ENCODE results near the gene ACP2. TPM values are rescaled to one million over a fixed set of nuclear protein-coding genes. Genes with fewer than 3 reads are reported as not detected.

ACP2 gene
- total and polyA plus RNA-seq, 9 of the 15 experiments (the other 6 are each of a cell fraction or from before 2014, with no cell fraction given): 1.9 to 20.0 (median 11.6) TPM

DNA sequence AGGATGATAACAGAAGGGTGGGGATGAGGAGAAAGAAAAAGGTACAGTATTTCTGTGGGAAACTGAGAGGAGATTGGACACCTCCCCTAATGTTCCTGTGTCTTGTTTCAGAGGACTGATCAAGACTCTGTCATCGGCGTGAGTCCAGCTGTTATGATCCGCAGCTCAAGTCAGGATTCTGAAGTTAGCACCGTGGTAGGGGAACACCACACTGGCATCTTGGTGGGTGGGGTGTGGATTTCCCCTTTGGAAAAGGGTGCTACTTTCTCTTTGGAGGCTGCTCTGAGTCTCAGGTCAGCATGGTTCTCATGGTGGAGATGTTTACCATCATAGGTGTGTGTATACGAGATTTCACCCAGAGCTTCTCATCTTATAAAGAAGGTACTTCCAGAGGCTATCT is 46.8 kb upstream of the ACP2 start:
- in situ Hi-C loops (cut with MboI) (no loop called here), intact Hi-C loops (cut with micrococcal nuclease) (no loop called here)
- ATAC-seq (no peak), FAIRE-seq (no peak), DNase-seq (ENCODE audit: extremely low read depth in 1 of 4, low spot score in 3 of 4) (no peak)
- Histone ChIP-seq H3K27me3 (ENCODE audit: control insufficient read depth in 2 of 2, insufficient read depth in 2 of 2, low read length in 2 of 2) (no peaks in the 10 kb centered on the region), H3K4me3 (no peak overlapping the region), H3K9me1 (ENCODE audit: control insufficient read depth, insufficient read depth, low read length) (no peaks in the 10 kb centered on the region), H3K36me3 (ENCODE audit: control insufficient read depth, insufficient read depth, low read length) (peaks cover 80% of the 10 kb centered on the region), H3K9me3 (replicated peaks; ENCODE audit: control insufficient read depth, insufficient read depth, low read depth, low read length) (no peaks in the 10 kb centered on the region), H2AFZ (ENCODE audit: low read depth, low read length) (no peak overlapping the region), H3K4me2 (ENCODE audit: insufficient read depth, low read length) (no peak overlapping the region), H3K79me2 (ENCODE audit: control insufficient read depth, insufficient read depth, low read length) (no peaks in the 10 kb centered on the region), H3K9ac (ENCODE audit: insufficient read depth in 1 of 2, low read depth in 2 of 2, low read length in 2 of 2) (no peak overlapping the region), H3K27ac (ENCODE audit: extremely low read depth, low read depth, low read length) (no peak overlapping the region), H3K4me1 (replicated peaks in 1 of 2; ENCODE audit: control insufficient read depth in 2 of 2, insufficient read depth in 2 of 2, low read length in 2 of 2) (no peaks in the 10 kb centered on the region), H4K20me1 (replicated peaks; ENCODE audit: control insufficient read depth, insufficient read depth, low read length) (no peaks in the 10 kb centered on the region)
- 92% methylated on average over 5 of the region's 5 CpGs for WGBS (ENCODE audit: insufficient coverage, low coverage, missing lambda C conversion rate)
- CTCF ChIA-PET (ENCODE audit: low intra/inter-chr PET ratio): no interaction called here
- TF ChIP-seq ZNF830 (CRISPR knock-in tag; IDR thresholded peaks at IDR 0.05): no peak
- no peak for TF ChIP-seq ZNF121 (CRISPR knock-in tag; conservative IDR thresholded peaks at IDR 0.05)
- TF ChIP-seq, protein P1, sequence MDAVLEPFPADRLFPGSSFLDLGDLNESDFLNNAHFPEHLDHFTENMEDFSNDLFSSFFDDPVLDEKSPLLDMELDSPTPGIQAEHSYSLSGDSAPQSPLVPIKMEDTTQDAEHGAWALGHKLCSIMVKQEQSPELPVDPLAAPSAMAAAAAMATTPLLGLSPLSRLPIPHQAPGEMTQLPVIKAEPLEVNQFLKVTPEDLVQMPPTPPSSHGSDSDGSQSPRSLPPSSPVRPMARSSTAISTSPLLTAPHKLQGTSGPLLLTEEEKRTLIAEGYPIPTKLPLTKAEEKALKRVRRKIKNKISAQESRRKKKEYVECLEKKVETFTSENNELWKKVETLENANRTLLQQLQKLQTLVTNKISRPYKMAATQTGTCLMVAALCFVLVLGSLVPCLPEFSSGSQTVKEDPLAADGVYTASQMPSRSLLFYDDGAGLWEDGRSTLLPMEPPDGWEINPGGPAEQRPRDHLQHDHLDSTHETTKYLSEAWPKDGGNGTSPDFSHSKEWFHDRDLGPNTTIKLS (IDR thresholded peaks at IDR 0.05; ENCODE audit: borderline replicate concordance, low read depth): no peak
- TF ChIP-seq CC2D1A (IDR thresholded peaks at IDR 0.05): no peak
- no peak for TF ChIP-seq JUN (IDR thresholded peaks at IDR 0.05; ENCODE audit: borderline replicate concordance, low read depth, low read length)
- TF ChIP-seq JUN (CRISPR knock-in tag; IDR thresholded peaks at IDR 0.05; ENCODE audit: borderline replicate concordance): no peak
- TF ChIP-seq CBX5 (IDR thresholded peaks at IDR 0.05; ENCODE audit: borderline replicate concordance, low read depth): no peak
- TF ChIP-seq STAT5A (IDR thresholded peaks at IDR 0.05; ENCODE audit: borderline replicate concordance, low read length): no peak
- TF ChIP-seq, protein P2, sequence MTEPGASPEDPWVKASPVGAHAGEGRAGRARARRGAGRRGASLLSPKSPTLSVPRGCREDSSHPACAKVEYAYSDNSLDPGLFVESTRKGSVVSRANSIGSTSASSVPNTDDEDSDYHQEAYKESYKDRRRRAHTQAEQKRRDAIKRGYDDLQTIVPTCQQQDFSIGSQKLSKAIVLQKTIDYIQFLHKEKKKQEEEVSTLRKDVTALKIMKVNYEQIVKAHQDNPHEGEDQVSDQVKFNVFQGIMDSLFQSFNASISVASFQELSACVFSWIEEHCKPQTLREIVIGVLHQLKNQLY (CRISPR knock-in tag; conservative IDR thresholded peaks at IDR 0.05): no peak
- TF ChIP-seq, protein P3, sequence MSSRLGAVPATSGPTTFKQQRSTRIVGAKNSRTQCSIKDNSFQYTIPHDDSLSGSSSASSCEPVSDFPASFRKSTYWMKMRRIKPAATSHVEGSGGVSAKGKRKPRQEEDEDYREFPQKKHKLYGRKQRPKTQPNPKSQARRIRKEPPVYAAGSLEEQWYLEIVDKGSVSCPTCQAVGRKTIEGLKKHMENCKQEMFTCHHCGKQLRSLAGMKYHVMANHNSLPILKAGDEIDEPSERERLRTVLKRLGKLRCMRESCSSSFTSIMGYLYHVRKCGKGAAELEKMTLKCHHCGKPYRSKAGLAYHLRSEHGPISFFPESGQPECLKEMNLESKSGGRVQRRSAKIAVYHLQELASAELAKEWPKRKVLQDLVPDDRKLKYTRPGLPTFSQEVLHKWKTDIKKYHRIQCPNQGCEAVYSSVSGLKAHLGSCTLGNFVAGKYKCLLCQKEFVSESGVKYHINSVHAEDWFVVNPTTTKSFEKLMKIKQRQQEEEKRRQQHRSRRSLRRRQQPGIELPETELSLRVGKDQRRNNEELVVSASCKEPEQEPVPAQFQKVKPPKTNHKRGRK (tag; IDR thresholded peaks at IDR 0.05): no peak
- TF ChIP-seq, protein P4, sequence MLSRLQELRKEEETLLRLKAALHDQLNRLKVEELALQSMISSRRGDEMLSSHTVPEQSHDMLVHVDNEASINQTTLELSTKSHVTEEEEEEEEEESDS (CRISPR knock-in tag; IDR thresholded peaks at IDR 0.05): no peak
- TF ChIP-seq SPI1 (IDR thresholded peaks at IDR 0.05; ENCODE audit: borderline replicate concordance, low read depth, low read length): no peak
- no peak for TF ChIP-seq ZNF311 (CRISPR knock-in tag; IDR thresholded peaks at IDR 0.05)
- no peak for TF ChIP-seq ZNF668 (CRISPR knock-in tag; IDR thresholded peaks at IDR 0.05)
- TF ChIP-seq, protein P5, sequence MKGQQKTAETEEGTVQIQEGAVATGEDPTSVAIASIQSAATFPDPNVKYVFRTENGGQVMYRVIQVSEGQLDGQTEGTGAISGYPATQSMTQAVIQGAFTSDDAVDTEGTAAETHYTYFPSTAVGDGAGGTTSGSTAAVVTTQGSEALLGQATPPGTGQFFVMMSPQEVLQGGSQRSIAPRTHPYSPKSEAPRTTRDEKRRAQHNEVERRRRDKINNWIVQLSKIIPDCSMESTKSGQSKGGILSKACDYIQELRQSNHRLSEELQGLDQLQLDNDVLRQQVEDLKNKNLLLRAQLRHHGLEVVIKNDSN (CRISPR knock-in tag; IDR thresholded peaks at IDR 0.05): no peak
- BruUV-seq (replicated peaks): no TSS peak
- POLR2A ChIA-PET: interaction anchor here (0.7 to 1.5 kb wide), 8 partner anchors 9 to 379 kb away, joined by 3 to 6 read pairs (median 4); no protein-coding TSS in a partner anchor

Data from K562 (cell line).